H9 (cell line): ENCODE measurements around the gene MIGA2. TPM values are rescaled to one million over a fixed set of nuclear protein-coding genes. Genes with fewer than 3 reads are reported as not detected.
A peak's percentile ranks its signal among the peaks of the same experiment; 100 is the strongest.

Experiments
- DNase-seq: peaks from one replicate; pipeline ENCODE4 v3.0.0-alpha.2; 2017
- H2AFZ ChIP-seq: one replicate; pipeline ENCODE4 v1.6.1; 2013; ENCODE audit warnings: mild to moderate bottlenecking, low read length, control low read depth, moderate library complexity
- H2AK5ac ChIP-seq: 2 replicates; pipeline ENCODE4 v1.6.1; 2013; ENCODE audit warnings: low read length, control low read depth, mixed read lengths; ENCODE audit not compliant: insufficient read length
- H2BK120ac ChIP-seq: one replicate; pipeline ENCODE4 v1.6.1; 2013; ENCODE audit warnings: low read depth, mild to moderate bottlenecking, low read length, control low read depth, inconsistent platforms; ENCODE audit not compliant: poor library complexity, severe bottlenecking
- H2BK12ac ChIP-seq: 2 replicates; pipeline ENCODE4 v1.6.1; 2013; ENCODE audit warnings: low read length, control low read depth, mixed read lengths, low read depth; ENCODE audit not compliant: insufficient read length
- H2BK15ac ChIP-seq: 2 replicates; pipeline ENCODE4 v1.6.1; 2013; ENCODE audit warnings: low read depth, low read length, control low read depth
- H2BK20ac ChIP-seq: one replicate; pipeline ENCODE4 v1.6.1; 2013; ENCODE audit warnings: low read depth, mild to moderate bottlenecking, low read length, control low read depth, inconsistent platforms; ENCODE audit not compliant: poor library complexity, severe bottlenecking
- H2BK5ac ChIP-seq: 2 replicates; pipeline ENCODE4 v1.6.1; 2013; ENCODE audit warnings: low read length, control low read depth, mixed read lengths; ENCODE audit not compliant: insufficient read length
- H3K14ac ChIP-seq: 2 replicates; pipeline ENCODE4 v1.6.1; 2013; ENCODE audit warnings: low read length, control low read depth; ENCODE audit not compliant: insufficient read depth
- H3K18ac ChIP-seq: 2 replicates; pipeline ENCODE4 v1.6.1; 2013; ENCODE audit warnings: low read depth, mild to moderate bottlenecking, mixed read lengths, low read length, control low read depth; ENCODE audit not compliant: insufficient read length
- H3K23ac ChIP-seq: 2 replicates; pipeline ENCODE4 v1.6.1; 2013; ENCODE audit warnings: low read length, control low read depth, mixed read lengths, low read depth; ENCODE audit not compliant: insufficient read length
- H3K23me2 ChIP-seq: 2 replicates; pipeline ENCODE4 v1.6.1; 2013; ENCODE audit warnings: low read depth, mild to moderate bottlenecking, mixed read lengths, low read length, control low read depth; ENCODE audit not compliant: insufficient read length, poor library complexity, severe bottlenecking
- H3K27ac ChIP-seq: 2 replicates; pipeline ENCODE4 v1.5.1; 2013; ENCODE audit warnings: low read length, control low read depth, mixed read lengths, low read depth; ENCODE audit not compliant: insufficient read length
- H3K27me3 ChIP-seq: 2 replicates; pipeline ENCODE4 v1.6.1; 2013; ENCODE audit warnings: low read length, control low read depth, inconsistent platforms; ENCODE audit not compliant: insufficient read depth
- H3K4ac ChIP-seq: 2 replicates; pipeline ENCODE4 v1.6.1; 2013; ENCODE audit warnings: low read depth, mild to moderate bottlenecking, control low read depth, inconsistent platforms, low read length, moderate library complexity
- H3K4me1 ChIP-seq: 2 replicates; pipeline ENCODE4 v1.6.1; 2013; ENCODE audit warnings: low read length, control low read depth, inconsistent platforms; ENCODE audit not compliant: insufficient read depth
- H3K4me2 ChIP-seq: 2 replicates; pipeline ENCODE4 v1.6.1; 2013; ENCODE audit warnings: low read length, control low read depth, mixed read lengths; ENCODE audit not compliant: insufficient read length, insufficient read depth
- H3K56ac ChIP-seq: 2 replicates; pipeline ENCODE4 v1.6.1; 2013; ENCODE audit warnings: low read depth, mild to moderate bottlenecking, mixed read lengths, low read length, control low read depth; ENCODE audit not compliant: insufficient read length
- H3K79me1 ChIP-seq: 2 replicates; pipeline ENCODE4 v1.6.1; 2013; ENCODE audit warnings: low read depth, mild to moderate bottlenecking, moderate library complexity, low read length, control low read depth, inconsistent platforms; ENCODE audit not compliant: insufficient read depth, poor library complexity, severe bottlenecking
- H3K79me2 ChIP-seq: 2 replicates; pipeline ENCODE4 v1.6.1; 2013; ENCODE audit warnings: low read length, control low read depth, inconsistent platforms; ENCODE audit not compliant: insufficient read depth
- H3K9ac ChIP-seq: 2 replicates; pipeline ENCODE4 v1.6.1; 2013; ENCODE audit warnings: low read length, control low read depth, mixed read lengths; ENCODE audit not compliant: insufficient read length; ENCODE audit errors: extremely low read depth
- H3K9me3 ChIP-seq: one replicate; pipeline ENCODE4 v1.6.1; 2013; ENCODE audit warnings: low read depth, low read length, inconsistent platforms; ENCODE audit not compliant: control insufficient read depth
- H3T11ph ChIP-seq: one replicate; pipeline ENCODE4 v1.6.1; 2013; ENCODE audit warnings: mild to moderate bottlenecking, low read length, control low read depth, inconsistent platforms
- H4K20me1 ChIP-seq: one replicate; pipeline ENCODE4 v1.6.1; 2013; ENCODE audit not compliant: control insufficient read depth, insufficient read length, insufficient read depth
- H4K5ac ChIP-seq: 2 replicates; pipeline ENCODE4 v1.6.1; 2013; ENCODE audit warnings: low read depth, mild to moderate bottlenecking, mixed read lengths, low read length, control low read depth; ENCODE audit not compliant: insufficient read length
- H4K8ac ChIP-seq: replicated peaks from 2 replicates; pipeline ENCODE4 v1.6.1; 2013; ENCODE audit warnings: low read length, control low read depth, mixed read lengths, low read depth; ENCODE audit not compliant: insufficient read length
- H4K91ac ChIP-seq: 2 replicates; pipeline ENCODE4 v1.6.1; 2013; ENCODE audit warnings: low read depth, mild to moderate bottlenecking, moderate library complexity, mixed read lengths, low read length, control low read depth; ENCODE audit not compliant: insufficient read length
- H3K27ac Mint-ChIP-seq, 3 experiments: 2 replicates in 2 of 3; 3 replicates in 1 of 3; pipeline ENCODE4 v1.8.0; 2020 to 2021; ENCODE audit warnings: mixed read lengths in 3 of 3, mild to moderate bottlenecking in 1 of 3, moderate library complexity in 1 of 3
- H3K27me3 Mint-ChIP-seq: 2 replicates; pipeline ENCODE4 v1.8.0; 2021; ENCODE audit warnings: low read depth, mild to moderate bottlenecking, moderate library complexity, mixed read lengths
- H3K36me3 Mint-ChIP-seq, 3 experiments: 2 replicates in 2 of 3; 3 replicates in 1 of 3; pipeline ENCODE4 v1.8.0; 2020 to 2021; ENCODE audit warnings: low read depth in 3 of 3, mixed read lengths in 3 of 3; ENCODE audit not compliant: insufficient read depth in 1 of 3
- H3K4me1 Mint-ChIP-seq, 2 experiments: 2 replicates each; pipeline ENCODE4 v1.8.0; 2020; ENCODE audit warnings: mixed read lengths in 2 of 2
- H3K4me3 Mint-ChIP-seq, 2 experiments: 2 replicates in 1 of 2; 3 replicates in 1 of 2; pipeline ENCODE4 v1.8.0; 2020 to 2021; ENCODE audit warnings: mild to moderate bottlenecking in 2 of 2, mixed read lengths in 2 of 2, moderate library complexity in 1 of 2
- H3K9me3 Mint-ChIP-seq, 2 experiments: 2 replicates in 1 of 2; 3 replicates in 1 of 2; pipeline ENCODE4 v1.8.0; 2020; ENCODE audit warnings: mild to moderate bottlenecking in 2 of 2, mixed read lengths in 2 of 2, moderate library complexity in 1 of 2
- CTCF ChIP-seq: fragments of 200-600 bp; sonication (generic); conservative IDR thresholded peaks from 3 replicates; pipeline ENCODE4 v1.8.0; 2021; ENCODE audit warnings: antibody characterized with exemption, mild to moderate bottlenecking
- WGBS: extraction: QIAGEN DNeasy Blood & Tissue Kit; methylation state at CpG from one replicate; pipeline ENCODE4 v1.1.7; 2013; ENCODE audit warnings: missing lambda C conversion rate, low lambda C conversion rate, mixed read lengths; ENCODE audit not compliant: insufficient read length; ENCODE audit errors: extremely low coverage; 5-methylcytosine and 5-hydroxymethylcytosine counted together
- total RNA-seq: library from RNA; stranded (reverse); gene quantifications from 2 replicates; pipeline ENCODE4 v1.2.1, GENCODE V29; 2021

The MIGA2 gene
- total RNA-seq, 1 experiment from 2014 or later = 37.8 TPM

GRCh38 chr9:129072171-129072570 is 35.7 kb downstream of the MIGA2 start:
- Histone ChIP-seq H3K23ac (no peak overlapping the region), H3K4me1 (peaks cover 5% of the 10 kb centered on the region; the same call in 1 of the 2 replicates), H3K14ac (no peak overlapping the region), H2BK20ac (no peak overlapping the region), H4K8ac (no peak overlapping the region), H3K18ac (no peak overlapping the region), H3K79me2 (no peaks in the 10 kb centered on the region), H3K23me2 (no peaks in the 10 kb centered on the region), H2BK120ac (no peak overlapping the region), H3T11ph (no peak overlapping the region), H2BK12ac (no peak overlapping the region), H4K91ac (no peak overlapping the region), H3K27me3 (no peaks in the 10 kb centered on the region), H3K27ac (no peak overlapping the region), H3K4ac (no peak overlapping the region), H3K9me3 (no peaks in the 10 kb centered on the region), H2BK5ac (no peak overlapping the region), H3K56ac (no peak overlapping the region), H2AFZ (no peak overlapping the region), H3K79me1 (no peaks in the 10 kb centered on the region), H4K20me1 (no peaks in the 10 kb centered on the region), H2BK15ac (no peak overlapping the region), H4K5ac (no peak overlapping the region), H3K9ac (no peak overlapping the region), H3K4me2 (peak overlapping the region; percentile 1), H2AK5ac (no peak overlapping the region)
- no peak for TF ChIP-seq CTCF
- Mint-ChIP-seq H3K27me3 (no peaks in the 10 kb centered on the region), H3K9me3 (no peaks in the 10 kb centered on the region), H3K27ac (peak overlapping the region; percentile 66 to 83 (median 73); a peak in 6 of 7 replicates), H3K4me1 (peaks cover 14 to 23% of the 10 kb centered on the region in 2 experiments), H3K36me3 (peaks cover 7 to 18% (median 17%) of the 10 kb centered on the region in 3 experiments; a peak in 5 of 7 replicates), H3K4me3 (peak overlapping the region; percentile 31 to 69)
- WGBS = no CpG with 5 or more reads among the region's 9 CpGs
- DNase-seq = no peak
